ENCODE results near the gene DNAH6. TPM values are rescaled to one million over a fixed set of nuclear protein-coding genes. Genes with fewer than 3 reads are reported as not detected.

The DNAH6 gene
- total RNA-seq, 1 experiment from 2014 or later = 0.26 TPM

DNA sequence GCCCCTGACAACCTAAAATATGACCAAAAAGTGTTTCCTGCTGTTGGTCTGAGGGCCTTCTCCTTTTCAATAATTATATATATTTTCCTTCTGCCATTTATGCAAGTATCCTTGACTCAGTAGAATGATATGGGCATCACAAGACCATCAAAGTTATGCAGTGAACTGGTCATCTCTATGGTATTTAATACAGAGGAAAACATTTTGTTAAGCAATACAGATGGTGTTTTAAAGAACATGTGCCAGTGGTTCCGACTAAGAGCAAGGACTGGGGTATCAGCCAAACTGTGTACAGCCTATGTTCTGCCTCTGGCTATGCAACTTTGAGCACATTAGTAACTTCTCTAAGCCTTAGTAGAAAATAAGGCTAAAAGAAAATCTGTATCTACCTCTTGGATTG is 185.6 kb downstream of the DNAH6 start:
- no peak overlapping the region for H4K91ac ChIP-seq (ENCODE audit: insufficient read length, low read depth, low read length)
- no peak overlapping the region for H3K14ac ChIP-seq (ENCODE audit: insufficient read depth, low read length)
- no peak overlapping the region for H4K5ac ChIP-seq (ENCODE audit: insufficient read length, low read depth, low read length)
- H2BK20ac ChIP-seq (ENCODE audit: low read depth, low read length, poor library complexity, severe bottlenecking) = no peak overlapping the region
- no peak overlapping the region for H2BK12ac ChIP-seq (ENCODE audit: insufficient read length, low read depth, low read length)
- H3K4me2 ChIP-seq (ENCODE audit: insufficient read depth, insufficient read length, low read length) = no peak overlapping the region
- H3K4ac ChIP-seq (ENCODE audit: low read depth, low read length) = no peak overlapping the region
- Mint-ChIP-seq H3K36me3 (ENCODE audit: insufficient read depth in 1 of 3, low read depth in 3 of 3) (peaks cover 0 to 8% (median 0%) of the 10 kb centered on the region in 3 experiments; a peak in 1 of 7 replicates), H3K27ac (no peak overlapping the region; a peak in 1 of 7 replicates), H3K4me3 (no peak overlapping the region), H3K4me1 (no peaks in the 10 kb centered on the region), H3K9me3 (peaks cover 9 to 13% of the 10 kb centered on the region in 2 experiments), H3K27me3 (ENCODE audit: low read depth) (no peaks in the 10 kb centered on the region; the same call in none of the 2 replicates)
- no peak overlapping the region for H4K8ac ChIP-seq (replicated peaks; ENCODE audit: insufficient read length, low read depth, low read length)
- TF ChIP-seq, protein P1, sequence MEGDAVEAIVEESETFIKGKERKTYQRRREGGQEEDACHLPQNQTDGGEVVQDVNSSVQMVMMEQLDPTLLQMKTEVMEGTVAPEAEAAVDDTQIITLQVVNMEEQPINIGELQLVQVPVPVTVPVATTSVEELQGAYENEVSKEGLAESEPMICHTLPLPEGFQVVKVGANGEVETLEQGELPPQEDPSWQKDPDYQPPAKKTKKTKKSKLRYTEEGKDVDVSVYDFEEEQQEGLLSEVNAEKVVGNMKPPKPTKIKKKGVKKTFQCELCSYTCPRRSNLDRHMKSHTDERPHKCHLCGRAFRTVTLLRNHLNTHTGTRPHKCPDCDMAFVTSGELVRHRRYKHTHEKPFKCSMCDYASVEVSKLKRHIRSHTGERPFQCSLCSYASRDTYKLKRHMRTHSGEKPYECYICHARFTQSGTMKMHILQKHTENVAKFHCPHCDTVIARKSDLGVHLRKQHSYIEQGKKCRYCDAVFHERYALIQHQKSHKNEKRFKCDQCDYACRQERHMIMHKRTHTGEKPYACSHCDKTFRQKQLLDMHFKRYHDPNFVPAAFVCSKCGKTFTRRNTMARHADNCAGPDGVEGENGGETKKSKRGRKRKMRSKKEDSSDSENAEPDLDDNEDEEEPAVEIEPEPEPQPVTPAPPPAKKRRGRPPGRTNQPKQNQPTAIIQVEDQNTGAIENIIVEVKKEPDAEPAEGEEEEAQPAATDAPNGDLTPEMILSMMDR (conservative IDR thresholded peaks at IDR 0.05) = no peak
- H3K9ac ChIP-seq (ENCODE audit: extremely low read depth, insufficient read length, low read length) = no peak overlapping the region
- H3K27me3 ChIP-seq (ENCODE audit: insufficient read depth, low read length) = no peaks in the 10 kb centered on the region
- H2BK15ac ChIP-seq (ENCODE audit: low read depth, low read length) = no peak overlapping the region
- H2BK5ac ChIP-seq (ENCODE audit: insufficient read length, low read length) = no peak overlapping the region
- no peaks in the 10 kb centered on the region for H3K9me3 ChIP-seq (ENCODE audit: control insufficient read depth, low read depth, low read length)
- H2AFZ ChIP-seq (ENCODE audit: low read length) = no peak overlapping the region
- H3K23me2 ChIP-seq (ENCODE audit: insufficient read length, low read depth, low read length, poor library complexity, severe bottlenecking) = no peaks in the 10 kb centered on the region
- no peak overlapping the region for H3T11ph ChIP-seq (ENCODE audit: low read length)
- DNase-seq = no peak
- H4K20me1 ChIP-seq (ENCODE audit: control insufficient read depth, insufficient read depth, insufficient read length) = no peaks in the 10 kb centered on the region
- H3K4me1 ChIP-seq (ENCODE audit: insufficient read depth, low read length) = no peaks in the 10 kb centered on the region
- no CpG with 5 or more reads among the region's 1 CpG for WGBS (ENCODE audit: extremely low coverage, insufficient read length, low lambda C conversion rate)
- no peak overlapping the region for H3K18ac ChIP-seq (ENCODE audit: insufficient read length, low read depth, low read length)
- no peak overlapping the region for H2AK5ac ChIP-seq (ENCODE audit: insufficient read length, low read length)
- no peaks in the 10 kb centered on the region for H3K79me2 ChIP-seq (ENCODE audit: insufficient read depth, low read length)
- H3K79me1 ChIP-seq (ENCODE audit: insufficient read depth, low read depth, low read length, poor library complexity, severe bottlenecking) = no peaks in the 10 kb centered on the region
- no peak overlapping the region for H3K27ac ChIP-seq (ENCODE audit: insufficient read length, low read depth, low read length)
- no peak overlapping the region for H3K23ac ChIP-seq (ENCODE audit: insufficient read length, low read depth, low read length)
- no peak overlapping the region for H2BK120ac ChIP-seq (ENCODE audit: low read depth, low read length, poor library complexity, severe bottlenecking)
- no peak overlapping the region for H3K56ac ChIP-seq (ENCODE audit: insufficient read length, low read depth, low read length)
